H1 (cell line): ENCODE measurements around the gene PLXNA4. TPM values are rescaled to one million over a fixed set of nuclear protein-coding genes. Genes with fewer than 3 reads are reported as not detected.

Experiments
- CTCF ChIA-PET: fragments of 300-600 bp; sonication (Branson Sonifier 250); formaldehyde crosslinking; loops from one replicate; lab custom pipeline; 2021; ENCODE audit not compliant: partially characterized antibody; lab: Charles Lee
- POLR2A ChIA-PET: fragments of 300-600 bp; sonication (Branson Sonifier 250); formaldehyde crosslinking; loops from one replicate; lab custom pipeline; 2021; ENCODE audit warnings: inconsistent platforms; ENCODE audit not compliant: partially characterized antibody; lab: Charles Lee
- DNase-seq, 2 experiments: peaks; one replicate each; pipeline versions ENCODE4 v3.0.0 to v3.0.0-alpha.2; 2010 to 2022; ENCODE audit warnings: low spot score in 2 of 2, low read depth in 1 of 2, mixed read lengths in 1 of 2
- FAIRE-seq: peaks from 2 replicates; lab custom pipeline; 2011; peaks lifted over from hg19 to GRCh38; lab: Jason Lieb, UNC
- H2AFZ ChIP-seq: 2 replicates; pipeline ENCODE4 v1.8.1; 2012; ENCODE audit warnings: low read length, inconsistent platforms
- H2AK5ac ChIP-seq: 2 replicates; pipeline ENCODE4 v1.6.1; 2013; ENCODE audit warnings: low read depth, low read length
- H2BK120ac ChIP-seq: replicated peaks from 2 replicates; pipeline ENCODE3; 2013; ENCODE audit warnings: low read depth, low read length, inconsistent platforms
- H2BK12ac ChIP-seq: 2 replicates; pipeline ENCODE4 v1.6.1; 2013; ENCODE audit warnings: low read depth, low read length
- H2BK15ac ChIP-seq: 2 replicates; pipeline ENCODE4 v1.6.1; 2013; ENCODE audit warnings: low read length
- H2BK20ac ChIP-seq: 2 replicates; pipeline ENCODE4 v1.6.1; 2013; ENCODE audit warnings: low read length
- H2BK5ac ChIP-seq: 2 replicates; pipeline ENCODE4 v1.6.1; 2013; ENCODE audit warnings: low read depth, low read length
- H3K14ac ChIP-seq: 2 replicates; pipeline ENCODE4 v1.6.1; 2013; ENCODE audit warnings: inconsistent platforms; ENCODE audit not compliant: insufficient read length
- H3K18ac ChIP-seq: 2 replicates; pipeline ENCODE4 v1.6.1; 2013; ENCODE audit warnings: low read length; ENCODE audit errors: extremely low read depth
- H3K23ac ChIP-seq: 2 replicates; pipeline ENCODE4 v1.6.1; 2013; ENCODE audit warnings: inconsistent platforms; ENCODE audit not compliant: insufficient read length
- H3K23me2 ChIP-seq: 2 replicates; pipeline ENCODE4 v1.6.1; 2013; ENCODE audit warnings: low read depth, low read length
- H3K27ac ChIP-seq: 2 replicates; pipeline ENCODE4 v1.6.1; 2011; ENCODE audit warnings: low read depth, low read length, inconsistent platforms
- H3K27me3 ChIP-seq, 4 experiments: replicated peaks in 1 of 4; 1 replicate in 1 of 4; 2 replicates in 3 of 4; pipeline versions ENCODE4 v1.6.1 to v1.8.1; 2011 to 2013; ENCODE audit warnings: low read length in 3 of 4, mild to moderate bottlenecking in 3 of 4, inconsistent platforms in 2 of 4, mixed read lengths in 2 of 4, moderate library complexity in 1 of 4; ENCODE audit not compliant: control insufficient read depth in 3 of 4, insufficient read depth in 3 of 4; ENCODE audit errors: extremely low read depth in 1 of 4
- H3K36me3 ChIP-seq, 4 experiments: 2 replicates each; pipeline versions ENCODE4 v1.6.1 to v1.8.1; 2011 to 2013; ENCODE audit warnings: mild to moderate bottlenecking in 4 of 4, low read length in 3 of 4, moderate library complexity in 2 of 4, control low read depth in 1 of 4, inconsistent platforms in 1 of 4; ENCODE audit not compliant: insufficient read depth in 4 of 4, control insufficient read depth in 2 of 4
- H3K4ac ChIP-seq: replicated peaks from 2 replicates; pipeline ENCODE3; 2013; ENCODE audit warnings: low read length, low read depth, mixed read lengths, inconsistent platforms; ENCODE audit not compliant: insufficient read length
- H3K4me1 ChIP-seq, 4 experiments: replicated peaks in 1 of 4; 1 replicate in 1 of 4; 2 replicates in 3 of 4; pipeline versions ENCODE4 v1.6.1 to v1.8.1; 2011 to 2013; ENCODE audit warnings: low read length in 3 of 4, inconsistent platforms in 2 of 4, mixed read lengths in 1 of 4; ENCODE audit not compliant: insufficient read depth in 4 of 4, control insufficient read depth in 3 of 4
- H3K4me2 ChIP-seq, 2 experiments: 2 replicates each; pipeline versions ENCODE4 v1.6.1 to v1.8.1; 2011 to 2013; ENCODE audit warnings: low read depth in 2 of 2, low read length in 2 of 2, control low read depth in 1 of 2, inconsistent platforms in 1 of 2, mild to moderate bottlenecking in 1 of 2; ENCODE audit not compliant: insufficient read depth in 1 of 2
- H3K4me3 ChIP-seq, 4 experiments: fragments of 200-600, 300-600 bp in 1 of 4; sonication (generic), shearing (Covaris generic), sonication (Bioruptor Twin) in 1 of 4; 2 replicates each; pipeline versions ENCODE4 v1.5.1 to v1.8.1; 2011 to 2016; ENCODE audit warnings: low read length in 4 of 4, low read depth in 3 of 4, control low read depth in 2 of 4, inconsistent platforms in 2 of 4, mild to moderate bottlenecking in 2 of 4, mixed read lengths in 1 of 4, moderate library complexity in 1 of 4; ENCODE audit not compliant: insufficient read depth in 2 of 4; ENCODE audit errors: extremely low read depth in 1 of 4
- H3K56ac ChIP-seq: replicated peaks from 2 replicates; pipeline ENCODE3; 2013; ENCODE audit warnings: low read depth, mild to moderate bottlenecking, mixed read lengths, low read length, inconsistent platforms; ENCODE audit not compliant: insufficient read length
- H3K79me1 ChIP-seq: 2 replicates; pipeline ENCODE4 v1.6.1; 2013; ENCODE audit warnings: low read depth, low read length, control low read depth
- H3K79me2 ChIP-seq, 2 experiments: 2 replicates each; pipeline versions ENCODE4 v1.6.1 to v1.8.1; 2012 to 2013; ENCODE audit warnings: low read length in 2 of 2, mild to moderate bottlenecking in 2 of 2, inconsistent platforms in 1 of 2; ENCODE audit not compliant: insufficient read depth in 2 of 2, control insufficient read depth in 1 of 2
- H3K9ac ChIP-seq, 4 experiments: replicated peaks in 1 of 4; 1 replicate in 1 of 4; 2 replicates in 3 of 4; pipeline versions ENCODE4 v1.6.1 to v1.8.1; 2011 to 2013; ENCODE audit warnings: low read depth in 3 of 4, low read length in 3 of 4, control low read depth in 2 of 4, mild to moderate bottlenecking in 2 of 4, moderate library complexity in 2 of 4, inconsistent platforms in 1 of 4; ENCODE audit errors: extremely low read depth in 1 of 4
- H3K9me3 ChIP-seq, 2 experiments: 2 replicates each; pipeline versions ENCODE4 v1.6.1 to v1.8.1; 2012 to 2013; ENCODE audit warnings: mild to moderate bottlenecking in 2 of 2, moderate library complexity in 2 of 2, control low read depth in 1 of 2, inconsistent platforms in 1 of 2, low read depth in 1 of 2, low read length in 1 of 2, mixed read lengths in 1 of 2; ENCODE audit not compliant: insufficient read depth in 2 of 2
- H4K20me1 ChIP-seq, 2 experiments: replicated peaks in 1 of 2; 2 replicates each; pipeline versions ENCODE3 to v1.8.1; 2011 to 2013; ENCODE audit warnings: inconsistent platforms in 2 of 2, low read length in 2 of 2, mild to moderate bottlenecking in 1 of 2; ENCODE audit not compliant: insufficient read depth in 2 of 2, control insufficient read depth in 1 of 2
- H4K5ac ChIP-seq: 2 replicates; pipeline ENCODE4 v1.6.1; 2013; ENCODE audit warnings: low read length, low read depth, mixed read lengths, inconsistent platforms; ENCODE audit not compliant: insufficient read length
- H4K8ac ChIP-seq: 2 replicates; pipeline ENCODE4 v1.8.0; 2013; ENCODE audit warnings: mild to moderate bottlenecking, moderate library complexity, low read length, inconsistent platforms; ENCODE audit not compliant: insufficient read depth; ENCODE audit errors: extremely low read depth
- H4K91ac ChIP-seq: replicated peaks from 2 replicates; pipeline ENCODE3; 2013; ENCODE audit warnings: low read length, mixed read lengths, inconsistent platforms; ENCODE audit not compliant: insufficient read length
- GABPA ChIP-seq: IDR thresholded peaks from 2 replicates; pipeline ENCODE4 v1.6.1; 2011; ENCODE audit warnings: mild to moderate bottlenecking, low read length, moderate library complexity, borderline replicate concordance; ENCODE audit not compliant: insufficient read depth
- GTF2F1 ChIP-seq: IDR thresholded peaks from 2 replicates; pipeline ENCODE4 v1.6.1; 2012; ENCODE audit warnings: low read depth, low read length, improper control_type of control experiment, borderline replicate concordance
- SIN3A ChIP-seq, 2 experiments: IDR thresholded peaks in 1 of 2; conservative IDR thresholded peaks in 1 of 2; 2 replicates each; pipeline ENCODE4 v1.6.1; 2011 to 2012; ENCODE audit warnings: low read length in 2 of 2, improper control_type of control experiment in 1 of 2, low read depth in 1 of 2, mild to moderate bottlenecking in 1 of 2
- SP4 ChIP-seq: IDR thresholded peaks from 2 replicates; pipeline ENCODE4 v1.6.1; 2012; ENCODE audit warnings: low read length, inconsistent platforms
- TEAD4 ChIP-seq: IDR thresholded peaks from 2 replicates; pipeline ENCODE4 v1.6.1; 2012; ENCODE audit warnings: low read depth, low read length, inconsistent platforms, mixed read lengths
- WGBS, 2 experiments: shearing (Covaris generic) in 1 of 2; methylation state at CpG; one replicate each; pipeline versions ENCODE4 v1.1.6 to v1.1.7; 2013 to 2015; ENCODE audit warnings: low lambda C conversion rate in 2 of 2, mixed read lengths in 2 of 2, inconsistent platforms in 1 of 2, low coverage in 1 of 2, missing lambda C conversion rate in 1 of 2; ENCODE audit not compliant: insufficient replicate concordance in 2 of 2, insufficient coverage in 1 of 2, insufficient read length in 1 of 2; ENCODE audit errors: extremely low coverage in 1 of 2, missing lambda C conversion rate in 1 of 2; 5-methylcytosine and 5-hydroxymethylcytosine counted together
- polyA plus RNA-seq, 7 experiments: library from polyadenylated mRNA; depleted of rRNA in 3 of 7; stranded (reverse) in 5 of 7; unstranded in 2 of 7; fragments of >200 nt in 5 of 7; fragments of 200-250 nt in 2 of 7; gene quantifications; 1 replicate in 5 of 7; 2 replicates in 1 of 7; 4 replicates in 1 of 7; pipeline versions ENCODE4 v1.2.1 to v1.2.3, GENCODE V29; 2011 to 2013; ENCODE audit warnings: missing spikeins in 2 of 7, mixed read lengths in 2 of 7
- total RNA-seq: library from RNA; stranded (reverse); fragmentation: NEBNext Ultra II Directional; extraction: Animal tissue kit (Norgen Biotek cat#: 25700); gene quantifications from 2 replicates; pipeline ENCODE4 v1.2.1, GENCODE V29; 2021
- TF ChIP-seq, protein P1 (sequence below): IDR thresholded peaks from 2 replicates; pipeline ENCODE4 v1.6.1; 2012; ENCODE audit warnings: inconsistent platforms
- TF ChIP-seq, protein P2 (sequence below): IDR thresholded peaks from 2 replicates; pipeline ENCODE4 v1.6.1; 2012; ENCODE audit warnings: inconsistent platforms

PLXNA4 gene
- total and polyA plus RNA-seq, 2 of the 8 experiments (the other 6 are each of a cell fraction or from before 2014, with no cell fraction given) = 0.76 to 0.79 TPM

DNA sequence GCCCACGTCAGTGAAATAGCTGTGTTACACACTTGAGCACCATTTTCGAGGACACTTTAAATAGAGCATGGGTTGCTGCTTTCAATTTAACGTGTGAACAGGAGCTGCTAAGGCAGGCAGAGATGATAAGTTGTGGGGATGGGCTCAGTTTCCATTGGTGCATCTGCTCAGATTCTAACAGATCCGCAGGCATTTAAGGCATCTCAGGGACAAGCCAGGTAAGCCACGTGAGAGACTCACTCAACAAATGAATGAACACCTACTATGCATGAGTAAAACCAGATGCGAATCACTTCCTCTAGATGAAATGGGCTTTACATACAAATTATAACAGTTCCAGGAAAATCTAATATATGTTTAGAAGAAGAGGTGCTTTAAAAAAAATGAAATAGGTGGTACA is 34.6 kb downstream of the PLXNA4 start:
- Histone ChIP-seq H3K27me3 (peaks cover 0 to 4% (median 3%) of the 10 kb centered on the region in 4 experiments; a peak in 3 of 7 replicates), H4K20me1 (no peaks in the 10 kb centered on the region), H2BK20ac (no peak overlapping the region; the same call in 1 of the 2 replicates), H3K79me2 (no peaks in the 10 kb centered on the region), H4K91ac (no peak overlapping the region), H2AK5ac (no peak overlapping the region), H3K36me3 (no peaks in the 10 kb centered on the region), H2BK120ac (no peak overlapping the region), H3K23ac (no peak overlapping the region), H3K9ac (no peak overlapping the region), H3K18ac (no peak overlapping the region), H3K4me1 (peaks cover 6 to 12% (median 9%) of the 10 kb centered on the region in 4 experiments; a peak in 6 of 7 replicates), H3K9me3 (no peaks in the 10 kb centered on the region), H3K14ac (no peak overlapping the region), H3K27ac (no peak overlapping the region), H3K79me1 (no peaks in the 10 kb centered on the region), H2BK5ac (0 out of 2 replicates have a peak overlapping the region, but pooled peaks have one; percentile 8), H3K56ac (no peak overlapping the region), H4K8ac (no peak overlapping the region), H3K4me3 (no peak overlapping the region), H2BK12ac (0 out of 2 replicates have a peak overlapping the region, but pooled peaks have one; percentile 3), H2AFZ (no peak overlapping the region), H3K4ac (no peak overlapping the region), H3K4me2 (peak overlapping the region in 1 of 2 experiments; percentile 7; a peak in 1 of 4 replicates), H3K23me2 (no peaks in the 10 kb centered on the region), H4K5ac (no peak overlapping the region), H2BK15ac (no peak overlapping the region)
- 24% methylated on average over 6 of the region's 6 CpGs; no CpG with 5 or more reads in 1 of the 2 experiments for WGBS, 2 experiments
- POLR2A ChIA-PET = no interaction called here
- DNase-seq = no peak
- CTCF ChIA-PET = interaction anchor here (0.6 kb wide), 1 partner anchor 617 kb away, joined by 3 read pairs; no protein-coding TSS in a partner anchor
- FAIRE-seq = peak; percentile 52
- 0 out of 4 replicates have a peak, but pooled peaks of 1 of the 2 experiments have one; percentile 28 for TF ChIP-seq SIN3A (conservative IDR thresholded peaks at IDR 0.05 in 1 of 2, IDR thresholded peaks at IDR 0.05 in 1 of 2; ENCODE audit: low read depth in 1 of 2, low read length in 2 of 2)
- no peak for TF ChIP-seq GTF2F1
- TF ChIP-seq, protein P1, sequence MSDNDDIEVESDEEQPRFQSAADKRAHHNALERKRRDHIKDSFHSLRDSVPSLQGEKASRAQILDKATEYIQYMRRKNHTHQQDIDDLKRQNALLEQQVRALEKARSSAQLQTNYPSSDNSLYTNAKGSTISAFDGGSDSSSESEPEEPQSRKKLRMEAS = peak; percentile 35; the same call in 1 of the 2 replicates
- TF ChIP-seq, protein P2, sequence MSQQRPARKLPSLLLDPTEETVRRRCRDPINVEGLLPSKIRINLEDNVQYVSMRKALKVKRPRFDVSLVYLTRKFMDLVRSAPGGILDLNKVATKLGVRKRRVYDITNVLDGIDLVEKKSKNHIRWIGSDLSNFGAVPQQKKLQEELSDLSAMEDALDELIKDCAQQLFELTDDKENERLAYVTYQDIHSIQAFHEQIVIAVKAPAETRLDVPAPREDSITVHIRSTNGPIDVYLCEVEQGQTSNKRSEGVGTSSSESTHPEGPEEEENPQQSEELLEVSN = peak; percentile 37; the same call in 1 of the 2 replicates
- TF ChIP-seq TEAD4 = 0 out of 2 replicates have a peak, but pooled peaks have one; percentile 20
- no peak for TF ChIP-seq SP4
- no peak for TF ChIP-seq GABPA
